GM23338 (cell line): Measurements from ENCODE around the gene VSTM2L. TPM values are rescaled to one million over a fixed set of nuclear protein-coding genes. Genes with fewer than 3 reads are reported as not detected.

ENCODE experiments used
- ATAC-seq: fragments of 200-7000 bp; cut with Tn5 transposase; 3 replicates; pipeline ENCODE4 v1.9.1; 2020
- DNase-seq: peaks from one replicate; pipeline ENCODE4 v3.0.0-alpha.2; 2015; ENCODE audit warnings: low spot score
- H2AFZ ChIP-seq: fragments of 200-600 bp; sonication (generic); 2 replicates; pipeline ENCODE4 v1.8.0; 2016; ENCODE audit warnings: antibody characterized with exemption, mild to moderate bottlenecking, moderate library complexity
- H3F3A ChIP-seq: fragments of 200-600 bp; sonication (generic); replicated peaks from 2 replicates; pipeline ENCODE4 v1.8.0; 2017; ENCODE audit warnings: antibody characterized with exemption, mixed run types, low read depth
- H3K27ac ChIP-seq: fragments of 200-600 bp; sonication (generic); 2 replicates; pipeline ENCODE4 v1.6.1; 2016; ENCODE audit warnings: low read depth
- H3K27me3 ChIP-seq: fragments of 200-600 bp; sonication (generic); 2 replicates; pipeline ENCODE4 v1.8.0; 2016; ENCODE audit warnings: mild to moderate bottlenecking, mixed run types, moderate library complexity; ENCODE audit not compliant: insufficient read depth
- H3K36me3 ChIP-seq: fragments of 200-600 bp; sonication (generic); 2 replicates; pipeline ENCODE4 v1.8.0; 2016; ENCODE audit warnings: mild to moderate bottlenecking; ENCODE audit not compliant: insufficient read depth
- H3K4me1 ChIP-seq: fragments of 200-600 bp; sonication (generic); 2 replicates; pipeline ENCODE4 v1.8.0; 2016; ENCODE audit warnings: mild to moderate bottlenecking, moderate library complexity; ENCODE audit not compliant: insufficient read depth
- H3K4me2 ChIP-seq: fragments of 200-600 bp; sonication (generic); 2 replicates; pipeline ENCODE4 v1.7.1; 2017; ENCODE audit warnings: mixed run types
- H3K4me3 ChIP-seq: fragments of 200-600 bp; sonication (generic); 2 replicates; pipeline ENCODE4 v1.6.1; 2016; ENCODE audit warnings: mixed run types
- H3K79me2 ChIP-seq: fragments of 200-600 bp; sonication (generic); replicated peaks from 2 replicates; pipeline ENCODE4 v1.8.0; 2017; ENCODE audit warnings: mild to moderate bottlenecking; ENCODE audit not compliant: insufficient read depth
- H3K9me2 ChIP-seq: fragments of 200-600 bp; sonication (generic); 2 replicates; pipeline ENCODE4 v1.8.0; 2017; ENCODE audit not compliant: insufficient read depth
- H4K20me1 ChIP-seq: fragments of 200-600 bp; sonication (generic); replicated peaks from 2 replicates; pipeline ENCODE4 v1.8.0; 2017; ENCODE audit warnings: mild to moderate bottlenecking; ENCODE audit not compliant: insufficient read depth
- H3K27ac Mint-ChIP-seq: 2 replicates; pipeline ENCODE4 v1.8.0; 2020; ENCODE audit warnings: inconsistent platforms, mild to moderate bottlenecking, moderate library complexity, mixed read lengths
- H3K27me3 Mint-ChIP-seq: 3 replicates; pipeline ENCODE4 v1.8.0; 2022; ENCODE audit warnings: low read depth, mild to moderate bottlenecking, moderate library complexity, mixed read lengths, inconsistent platforms; ENCODE audit not compliant: insufficient read depth, poor library complexity
- H3K36me3 Mint-ChIP-seq: 3 replicates; pipeline ENCODE4 v1.8.0; 2021; ENCODE audit warnings: low read depth, mild to moderate bottlenecking, inconsistent platforms, moderate library complexity, mixed read lengths
- H3K4me1 Mint-ChIP-seq: 3 replicates; pipeline ENCODE4 v1.8.0; 2020; ENCODE audit warnings: mild to moderate bottlenecking, inconsistent platforms, mixed read lengths
- H3K4me3 Mint-ChIP-seq: 3 replicates; pipeline ENCODE4 v1.8.0; 2021; ENCODE audit warnings: moderate library complexity, mild to moderate bottlenecking, inconsistent platforms, mixed read lengths
- H3K9me3 Mint-ChIP-seq: 3 replicates; pipeline ENCODE4 v1.8.0; 2020; ENCODE audit warnings: moderate library complexity, mild to moderate bottlenecking, inconsistent platforms, mixed read lengths
- CREB1 ChIP-seq: fragments of 250-450 bp; sonication (Bioruptor Pico); IDR thresholded peaks from 2 replicates; pipeline ENCODE4 v1.5.0; 2020; ENCODE audit warnings: low read depth, mild to moderate bottlenecking, moderate library complexity
- ETS1 ChIP-seq: IDR thresholded peaks from 2 replicates; pipeline ENCODE4 v1.6.1; 2016; ENCODE audit warnings: antibody characterized with exemption
- EZH2 ChIP-seq: fragments of 200-600 bp; sonication (generic); IDR thresholded peaks from one replicate; pipeline ENCODE4 v1.8.0; 2017; ENCODE audit warnings: antibody characterized with exemption, mild to moderate bottlenecking, low read depth; ENCODE audit not compliant: unreplicated experiment
- EZH2phosphoT487 ChIP-seq: fragments of 200-600 bp; sonication (generic); IDR thresholded peaks from one replicate; pipeline ENCODE4 v1.8.1; 2018; ENCODE audit warnings: antibody characterized with exemption; ENCODE audit not compliant: unreplicated experiment
- JUNB ChIP-seq: IDR thresholded peaks from one replicate; pipeline ENCODE4 v1.6.1; 2016; ENCODE audit warnings: antibody characterized with exemption; ENCODE audit not compliant: unreplicated experiment
- POLR2AphosphoS5 ChIP-seq: IDR thresholded peaks from 2 replicates; pipeline ENCODE4 v1.6.1; 2016; ENCODE audit warnings: antibody characterized with exemption, low read depth
- REST ChIP-seq: IDR thresholded peaks from one replicate; pipeline ENCODE4 v1.6.1; 2018; ENCODE audit warnings: antibody characterized with exemption; ENCODE audit not compliant: unreplicated experiment
- STAT1 ChIP-seq: IDR thresholded peaks from one replicate; pipeline ENCODE4 v1.6.1; 2016; ENCODE audit warnings: antibody characterized with exemption; ENCODE audit not compliant: unreplicated experiment
- ZNF114 ChIP-seq: fragments of 250-450 bp; sonication (Bioruptor Pico); IDR thresholded peaks from 2 replicates; pipeline ENCODE4 v1.5.0; 2020; ENCODE audit warnings: mild to moderate bottlenecking, moderate library complexity
- ZNF331 ChIP-seq: fragments of 250-450 bp; sonication (Bioruptor Pico); IDR thresholded peaks from 2 replicates; pipeline ENCODE4 v1.5.0; 2020; ENCODE audit warnings: low read depth, mild to moderate bottlenecking, moderate library complexity
- ZNF462 ChIP-seq: fragments of 250-450 bp; sonication (Bioruptor Pico); IDR thresholded peaks from 2 replicates; pipeline ENCODE4 v1.5.0; 2020; ENCODE audit warnings: mild to moderate bottlenecking, moderate library complexity
- polyA plus RNA-seq: library from polyadenylated mRNA; unstranded; fragments of >200 nt; fragmentation: Nextera tagmentation; extraction: Ambion mirVana; gene quantifications from 2 replicates; pipeline ENCODE4 v1.2.1, GENCODE V29; 2016
- total RNA-seq: library from RNA; depleted of rRNA; stranded (reverse); fragments of >200 nt; shearing (Covaris generic); gene quantifications from 2 replicates; pipeline ENCODE4 v1.2.3, GENCODE V29; 2014

The VSTM2L gene
- total and polyA plus RNA-seq, 2 experiments from 2014 or later: 0.60 to 1.9 TPM

- TF ChIP-seq EZH2phosphoT487 (no peak), POLR2AphosphoS5 (no peak), JUNB (no peak), EZH2 (no peak), CREB1 (CRISPR knock-in tag) (no peak), ZNF114 (CRISPR knock-in tag) (no peak)
Measured at GRCh38 chr20:37885042-37885441, 17.9 kb upstream of the VSTM2L start (continued).

- H3K27me3 ChIP-seq: no peaks in the 10 kb centered on the region
- H3K9me3 Mint-ChIP-seq: no peaks in the 10 kb centered on the region; the same call in 2 of the 3 replicates
- no peak overlapping the region for H3K4me2 ChIP-seq
- H3K4me3 ChIP-seq: no peak overlapping the region
- no peak; the same call in 2 of the 3 replicates for ATAC-seq
- H3K79me2 ChIP-seq: no peaks in the 10 kb centered on the region
- no peak overlapping the region for H3K27ac ChIP-seq
- H3K36me3 Mint-ChIP-seq: no peaks in the 10 kb centered on the region; the same call in 2 of the 3 replicates
- no peaks in the 10 kb centered on the region; the same call in 1 of the 2 replicates for H4K20me1 ChIP-seq
- DNase-seq: no peak
- H3K4me1 ChIP-seq: no peaks in the 10 kb centered on the region
- peaks cover 12% of the 10 kb centered on the region for H3K27me3 Mint-ChIP-seq
- H3K9me2 ChIP-seq: no peaks in the 10 kb centered on the region
- H3K4me1 Mint-ChIP-seq: peaks cover 7% of the 10 kb centered on the region
- no peak overlapping the region for H3K27ac Mint-ChIP-seq
- no peak overlapping the region for H3K4me3 Mint-ChIP-seq
- H2AFZ ChIP-seq: no peak overlapping the region
- H3F3A ChIP-seq: no peaks in the 10 kb centered on the region
- no peaks in the 10 kb centered on the region for H3K36me3 ChIP-seq
- TF ChIP-seq REST (no peak), ETS1 (no peak), JUNB (no peak), STAT1 (no peak), ZNF462 (CRISPR knock-in tag) (no peak), ZNF331 (CRISPR knock-in tag) (no peak), POLR2AphosphoS5 (no peak)
Measured at GRCh38 chr20:37885593-37886503, 17.1 kb upstream of the VSTM2L start.
